Duodenal mucosa (tissue), 2 donors: ENCODE measurements around the gene DUSP16.

Source experiments
- H3K27ac ChIP-seq: one replicate; pipeline ENCODE4 v1.7.0; 2013; ENCODE audit warnings: low read depth, low read length
- H3K27me3 ChIP-seq, 2 donors: one replicate each; pipeline ENCODE4 v1.7.0; 2013; ENCODE audit warnings: low read length in 2 of 2, control low read depth in 1 of 2; ENCODE audit not compliant: insufficient read depth in 2 of 2, control insufficient read depth in 1 of 2
- H3K36me3 ChIP-seq, 2 donors: one replicate each; pipeline ENCODE4 v1.7.0; 2013; ENCODE audit warnings: low read length in 2 of 2, control low read depth in 1 of 2; ENCODE audit not compliant: insufficient read depth in 2 of 2, control insufficient read depth in 1 of 2
- H3K4me1 ChIP-seq, 2 donors: one replicate each; pipeline ENCODE4 v1.7.0; 2013; ENCODE audit warnings: low read length in 2 of 2, control low read depth in 1 of 2; ENCODE audit not compliant: insufficient read depth in 2 of 2, control insufficient read depth in 1 of 2
- H3K4me3 ChIP-seq, 2 donors: one replicate each; pipeline ENCODE4 v1.7.0; 2013; ENCODE audit warnings: low read length in 2 of 2, low read depth in 1 of 2
- H3K9ac ChIP-seq, 2 donors: one replicate each; pipeline ENCODE4 v1.7.0; 2013; ENCODE audit warnings: low read length in 2 of 2, low read depth in 1 of 2
- H3K9me3 ChIP-seq, 2 donors: one replicate each; pipeline ENCODE4 v1.7.0; 2013; ENCODE audit warnings: low read length in 2 of 2, control low read depth in 1 of 2; ENCODE audit not compliant: control insufficient read depth in 1 of 2

The DUSP16 gene

GRCh38 chr12:12447236-12447635 is 115.4 kb downstream of the DUSP16 start:
- H3K4me1 ChIP-seq = peaks cover 13 to 35% of the 10 kb centered on the region in 2 donors
- H3K27ac ChIP-seq = no peak overlapping the region
- H3K9ac ChIP-seq = no peak overlapping the region
- H3K36me3 ChIP-seq = no peaks in the 10 kb centered on the region
- H3K27me3 ChIP-seq = no peaks in the 10 kb centered on the region
- H3K9me3 ChIP-seq = no peaks in the 10 kb centered on the region
- H3K4me3 ChIP-seq = no peak overlapping the region

- no peaks in the 10 kb centered on the region for H3K36me3 ChIP-seq
- no peak overlapping the region for H3K27ac ChIP-seq
- no peak overlapping the region for H3K9ac ChIP-seq
- H3K27me3 ChIP-seq = no peaks in the 10 kb centered on the region
- H3K4me3 ChIP-seq = no peak overlapping the region
- H3K4me1 ChIP-seq = peaks cover 13 to 35% of the 10 kb centered on the region in 2 donors
- no peaks in the 10 kb centered on the region for H3K9me3 ChIP-seq
These were observed 115.9 kb downstream of the DUSP16 start for GRCh38 chr12:12446786-12447185.

- Histone ChIP-seq H3K36me3 (no peaks in the 10 kb centered on the region), H3K9me3 (no peaks in the 10 kb centered on the region), H3K27me3 (no peaks in the 10 kb centered on the region), H3K4me1 (peaks cover 19 to 44% of the 10 kb centered on the region in 2 donors), H3K4me3 (no peak overlapping the region), H3K27ac (no peak overlapping the region), H3K9ac (no peak overlapping the region)
These were observed 116.8 kb downstream of the DUSP16 start for GRCh38 chr12:12445882-12446181.

GRCh38 chr12:12445165-12445881 is 117.3 kb downstream of the DUSP16 start:
- Histone ChIP-seq H3K4me3 (no peak overlapping the region), H3K9me3 (no peaks in the 10 kb centered on the region), H3K27ac (no peak overlapping the region), H3K36me3 (no peaks in the 10 kb centered on the region), H3K27me3 (no peaks in the 10 kb centered on the region), H3K9ac (no peak overlapping the region), H3K4me1 (peaks cover 18 to 41% of the 10 kb centered on the region in 2 donors)

GRCh38 chr12:12443431-12443878 is 119.2 kb downstream of the DUSP16 start:
- peaks cover 8 to 29% of the 10 kb centered on the region in 2 donors for H3K4me1 ChIP-seq
- H3K27me3 ChIP-seq = no peaks in the 10 kb centered on the region
- no peaks in the 10 kb centered on the region for H3K9me3 ChIP-seq
- no peak overlapping the region for H3K4me3 ChIP-seq
- H3K36me3 ChIP-seq = no peaks in the 10 kb centered on the region
- peak overlapping the region in 1 of 2 donors; percentile 28 for H3K9ac ChIP-seq
- H3K27ac ChIP-seq = no peak overlapping the region

- H3K4me1 ChIP-seq = peaks cover 8 to 29% of the 10 kb centered on the region in 2 donors
- no peaks in the 10 kb centered on the region for H3K27me3 ChIP-seq
- H3K36me3 ChIP-seq = no peaks in the 10 kb centered on the region
- no peak overlapping the region for H3K4me3 ChIP-seq
- peak overlapping the region; percentile 26 for H3K27ac ChIP-seq
- H3K9ac ChIP-seq = no peak overlapping the region
- H3K9me3 ChIP-seq = no peaks in the 10 kb centered on the region
These were observed 120.1 kb downstream of the DUSP16 start for GRCh38 chr12:12442548-12443071.

GRCh38 chr12:12441843-12442461 is 120.7 kb downstream of the DUSP16 start:
- Histone ChIP-seq H3K4me1 (peaks cover 8 to 29% of the 10 kb centered on the region in 2 donors), H3K9me3 (no peaks in the 10 kb centered on the region), H3K4me3 (no peak overlapping the region), H3K36me3 (no peaks in the 10 kb centered on the region), H3K27me3 (no peaks in the 10 kb centered on the region), H3K9ac (no peak overlapping the region), H3K27ac (peak overlapping the region; percentile 26)

- no peak overlapping the region for H3K9ac ChIP-seq
- no peak overlapping the region for H3K4me3 ChIP-seq
- H3K36me3 ChIP-seq = peaks cover 0 to 5% of the 10 kb centered on the region in 2 donors
- H3K27me3 ChIP-seq = no peaks in the 10 kb centered on the region
- H3K9me3 ChIP-seq = no peaks in the 10 kb centered on the region
- H3K27ac ChIP-seq = no peak overlapping the region
- H3K4me1 ChIP-seq = peaks cover 8 to 29% of the 10 kb centered on the region in 2 donors
These were observed 121.2 kb downstream of the DUSP16 start for GRCh38 chr12:12441429-12441807.

GRCh38 chr12:12440784-12441428 is 121.8 kb downstream of the DUSP16 start:
- Histone ChIP-seq H3K9ac (no peak overlapping the region), H3K4me3 (no peak overlapping the region), H3K27ac (no peak overlapping the region), H3K27me3 (no peaks in the 10 kb centered on the region), H3K9me3 (no peaks in the 10 kb centered on the region), H3K36me3 (peaks cover 0 to 7% of the 10 kb centered on the region in 2 donors), H3K4me1 (peaks cover 8 to 30% of the 10 kb centered on the region in 2 donors)

- H3K9me3 ChIP-seq = no peaks in the 10 kb centered on the region
- H3K27ac ChIP-seq = no peak overlapping the region
- H3K9ac ChIP-seq = no peak overlapping the region
- H3K4me1 ChIP-seq = peaks cover 8 to 32% of the 10 kb centered on the region in 2 donors
- no peaks in the 10 kb centered on the region for H3K27me3 ChIP-seq
- H3K36me3 ChIP-seq = peaks cover 0 to 7% of the 10 kb centered on the region in 2 donors
- H3K4me3 ChIP-seq = no peak overlapping the region
These were observed 123.0 kb downstream of the DUSP16 start for GRCh38 chr12:12439636-12440035.
